ENCODE data around the gene ANXA3. TPM values are rescaled to one million over a fixed set of nuclear protein-coding genes. Genes with fewer than 3 reads are reported as not detected.

ANXA3 gene
- total RNA-seq, 4 donors from 2014 or later, result 98.4 to 216 (median 186) TPM

DNA sequence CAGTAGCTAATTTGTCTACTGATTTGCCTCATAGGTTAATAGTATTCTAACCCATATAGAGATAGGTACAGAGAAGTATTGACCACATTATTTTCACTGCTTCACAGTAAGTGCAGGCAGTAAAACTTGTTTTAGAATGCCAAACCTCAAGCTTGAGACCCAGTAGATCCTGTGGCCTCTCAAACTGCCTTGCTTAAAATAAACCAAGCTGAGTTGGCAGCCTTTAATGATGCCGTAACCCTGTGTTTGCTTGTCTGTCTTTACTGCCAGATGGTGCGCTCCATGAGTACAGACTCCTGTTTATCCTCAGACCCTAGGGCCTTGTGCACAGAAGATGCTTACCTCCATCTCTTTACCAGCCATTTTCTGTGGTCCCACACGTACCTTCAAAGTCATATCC, 50.8 kb downstream of the ANXA3 start:
- no peak for TF ChIP-seq POLR2AphosphoS5 (IDR thresholded peaks at IDR 0.05)
- TF ChIP-seq EP300 (IDR thresholded peaks at IDR 0.05), result no peak
- TF ChIP-seq POLR2A (IDR thresholded peaks at IDR 0.05; ENCODE audit: low read depth), result no peak
- TF ChIP-seq, protein P1, sequence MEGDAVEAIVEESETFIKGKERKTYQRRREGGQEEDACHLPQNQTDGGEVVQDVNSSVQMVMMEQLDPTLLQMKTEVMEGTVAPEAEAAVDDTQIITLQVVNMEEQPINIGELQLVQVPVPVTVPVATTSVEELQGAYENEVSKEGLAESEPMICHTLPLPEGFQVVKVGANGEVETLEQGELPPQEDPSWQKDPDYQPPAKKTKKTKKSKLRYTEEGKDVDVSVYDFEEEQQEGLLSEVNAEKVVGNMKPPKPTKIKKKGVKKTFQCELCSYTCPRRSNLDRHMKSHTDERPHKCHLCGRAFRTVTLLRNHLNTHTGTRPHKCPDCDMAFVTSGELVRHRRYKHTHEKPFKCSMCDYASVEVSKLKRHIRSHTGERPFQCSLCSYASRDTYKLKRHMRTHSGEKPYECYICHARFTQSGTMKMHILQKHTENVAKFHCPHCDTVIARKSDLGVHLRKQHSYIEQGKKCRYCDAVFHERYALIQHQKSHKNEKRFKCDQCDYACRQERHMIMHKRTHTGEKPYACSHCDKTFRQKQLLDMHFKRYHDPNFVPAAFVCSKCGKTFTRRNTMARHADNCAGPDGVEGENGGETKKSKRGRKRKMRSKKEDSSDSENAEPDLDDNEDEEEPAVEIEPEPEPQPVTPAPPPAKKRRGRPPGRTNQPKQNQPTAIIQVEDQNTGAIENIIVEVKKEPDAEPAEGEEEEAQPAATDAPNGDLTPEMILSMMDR (IDR thresholded peaks at IDR 0.05), result no peak
- DNase-seq (ENCODE audit: extremely low spot score), result no peak
- WGBS, result 98% methylated on average over 3 of the region's 3 CpGs
- Histone ChIP-seq H3K27me3 (no peaks in the 10 kb centered on the region), H3K9me3 (no peaks in the 10 kb centered on the region), H3K4me1 (peaks cover 0 to 14% (median 0%) of the 10 kb centered on the region in 4 donors), H3K4me3 (no peak overlapping the region), H3K36me3 (peaks cover 0 to 92% (median 57%) of the 10 kb centered on the region in 4 donors), H3K27ac (replicated peaks in 1 of 4) (no peak overlapping the region)
- intact Hi-C loops (cut with DNase I), result no loop called here

DNA sequence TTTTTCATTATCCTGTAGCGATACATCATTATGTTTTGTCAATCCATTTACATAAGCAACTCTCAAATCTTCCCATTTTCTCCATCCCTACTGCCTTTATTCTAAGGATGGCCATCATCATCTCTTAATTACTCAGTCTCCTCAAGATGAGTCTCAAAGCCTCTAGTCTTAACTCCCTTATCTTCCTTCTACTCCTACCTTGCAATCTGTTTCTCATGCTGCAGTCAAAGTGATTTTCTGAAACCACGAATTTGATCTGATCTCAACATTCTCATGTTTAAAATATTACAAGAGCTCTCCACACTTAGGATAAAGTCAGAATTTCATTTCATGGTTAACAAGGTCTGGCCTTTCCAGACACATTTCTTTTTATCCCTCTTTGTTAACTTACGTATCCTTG, 51.8 kb downstream of the ANXA3 start:
- Histone ChIP-seq H3K9me3 (no peaks in the 10 kb centered on the region), H3K27me3 (no peaks in the 10 kb centered on the region), H3K4me3 (no peak overlapping the region), H3K36me3 (peaks cover 0 to 87% (median 52%) of the 10 kb centered on the region in 4 donors), H3K4me1 (peaks cover 0 to 14% (median 0%) of the 10 kb centered on the region in 4 donors), H3K27ac (replicated peaks in 1 of 4) (no peak overlapping the region)
- no peak for DNase-seq (ENCODE audit: extremely low spot score)
- TF ChIP-seq, protein P1 (IDR thresholded peaks at IDR 0.05), result no peak
- intact Hi-C loops (cut with DNase I), result no loop called here
- WGBS, result 91% methylated on average over 3 of the region's 3 CpGs

DNA sequence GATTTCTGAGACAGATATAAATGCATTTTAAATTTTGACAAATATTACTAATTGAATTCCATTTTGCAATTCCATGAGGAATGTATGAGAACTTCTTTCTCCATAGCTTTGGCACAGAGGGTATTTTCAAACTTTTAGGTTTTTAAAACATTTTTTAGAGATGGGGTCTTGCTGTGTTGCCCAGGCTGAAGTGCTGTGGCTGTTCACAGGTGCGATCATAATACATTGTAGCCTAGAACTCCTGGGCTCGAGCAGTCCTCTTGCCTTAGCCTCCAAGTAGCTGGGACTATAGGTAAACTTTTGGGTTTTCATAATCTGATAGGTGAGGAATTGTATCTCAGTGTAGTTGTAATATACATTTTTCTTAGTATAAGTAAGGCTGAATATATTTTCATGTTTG, 53.4 kb downstream of the ANXA3 start:
- intact Hi-C loops (cut with DNase I), result no loop called here
- H3K36me3 ChIP-seq, result peaks cover 0 to 75% (median 39%) of the 10 kb centered on the region in 4 donors
- WGBS, result 92% methylated on average over 2 of the region's 2 CpGs

DNA sequence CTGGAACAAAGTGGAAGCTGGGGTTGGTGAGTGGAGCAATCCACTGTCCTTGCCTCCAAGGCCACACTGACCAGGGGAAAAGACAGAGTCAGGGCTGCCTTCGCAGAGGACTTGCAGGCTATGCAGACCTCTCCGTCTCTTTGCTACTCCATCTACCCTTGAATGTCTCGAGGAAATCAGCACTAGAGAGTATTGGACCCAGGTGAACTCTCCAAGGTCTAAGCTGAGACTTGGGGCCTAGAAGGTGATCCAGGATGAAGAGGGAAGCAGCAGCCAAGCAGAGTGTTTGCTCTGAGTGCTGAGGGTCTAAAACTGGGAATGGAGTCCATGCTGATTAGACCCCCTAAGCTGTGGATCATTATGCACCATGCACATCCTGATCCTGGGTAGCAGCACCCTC, 54.5 kb downstream of the ANXA3 start:
- intact Hi-C loops (cut with DNase I), result no loop called here
- 90% methylated on average over 2 of the region's 3 CpGs for WGBS
- no peak for DNase-seq (ENCODE audit: extremely low spot score)

More for the DNA sequence above, 53.4 kb downstream of the ANXA3 start:
- DNase-seq (ENCODE audit: extremely low spot score), result no peak
- H3K27ac ChIP-seq (replicated peaks in 1 of 4), result no peak overlapping the region
- H3K27me3 ChIP-seq, result no peaks in the 10 kb centered on the region
- H3K4me3 ChIP-seq, result no peak overlapping the region
- H3K4me1 ChIP-seq, result peaks cover 0 to 9% (median 0%) of the 10 kb centered on the region in 4 donors
- H3K9me3 ChIP-seq, result no peaks in the 10 kb centered on the region
- TF ChIP-seq EP300 (IDR thresholded peaks at IDR 0.05) (no peak), POLR2AphosphoS5 (IDR thresholded peaks at IDR 0.05) (no peak), POLR2A (IDR thresholded peaks at IDR 0.05; ENCODE audit: low read depth) (no peak)
- TF ChIP-seq, protein P1 (IDR thresholded peaks at IDR 0.05), result no peak

More for the DNA sequence above, 54.5 kb downstream of the ANXA3 start:
- Histone ChIP-seq H3K4me3 (no peak overlapping the region), H3K27me3 (no peaks in the 10 kb centered on the region), H3K27ac (replicated peaks in 1 of 4) (no peak overlapping the region), H3K9me3 (no peaks in the 10 kb centered on the region), H3K36me3 (peaks cover 0 to 80% (median 39%) of the 10 kb centered on the region in 4 donors), H3K4me1 (peaks cover 0 to 2% (median 0%) of the 10 kb centered on the region in 4 donors)
- TF ChIP-seq EP300 (IDR thresholded peaks at IDR 0.05), result no peak
- no peak for TF ChIP-seq POLR2AphosphoS5 (IDR thresholded peaks at IDR 0.05)
- TF ChIP-seq, protein P1 (IDR thresholded peaks at IDR 0.05), result no peak
- TF ChIP-seq POLR2A (IDR thresholded peaks at IDR 0.05; ENCODE audit: low read depth), result no peak

Measured in esophagus muscularis mucosa (tissue), 4 donors.